ENCODE data around the gene PLCH1. TPM values are rescaled to one million over a fixed set of nuclear protein-coding genes. Genes with fewer than 3 reads are reported as not detected.

PLCH1 gene
- total and polyA plus RNA-seq, 7 donors = 0.03 to 1.1 (median 0.06) TPM; not detected in 2

- 58 to 68% (median 64%) methylated on average over 10 of the region's 10 CpGs for WGBS, 3 donors
- H3K36me3 ChIP-seq (ENCODE audit: insufficient read depth in 1 of 2, low read depth in 1 of 2) = no peaks in the 10 kb centered on the region
- H3K27ac ChIP-seq = no peak overlapping the region
- ATAC-seq = no peak
- intact Hi-C loops (cut with DNase I) = no loop called here
- H3K4me1 ChIP-seq = no peaks in the 10 kb centered on the region
- no peaks in the 10 kb centered on the region for H3K9me3 ChIP-seq
- no peaks in the 10 kb centered on the region for H3K27me3 ChIP-seq (ENCODE audit: insufficient read depth in 3 of 3, low read length in 2 of 3)
- TF ChIP-seq, protein P1, sequence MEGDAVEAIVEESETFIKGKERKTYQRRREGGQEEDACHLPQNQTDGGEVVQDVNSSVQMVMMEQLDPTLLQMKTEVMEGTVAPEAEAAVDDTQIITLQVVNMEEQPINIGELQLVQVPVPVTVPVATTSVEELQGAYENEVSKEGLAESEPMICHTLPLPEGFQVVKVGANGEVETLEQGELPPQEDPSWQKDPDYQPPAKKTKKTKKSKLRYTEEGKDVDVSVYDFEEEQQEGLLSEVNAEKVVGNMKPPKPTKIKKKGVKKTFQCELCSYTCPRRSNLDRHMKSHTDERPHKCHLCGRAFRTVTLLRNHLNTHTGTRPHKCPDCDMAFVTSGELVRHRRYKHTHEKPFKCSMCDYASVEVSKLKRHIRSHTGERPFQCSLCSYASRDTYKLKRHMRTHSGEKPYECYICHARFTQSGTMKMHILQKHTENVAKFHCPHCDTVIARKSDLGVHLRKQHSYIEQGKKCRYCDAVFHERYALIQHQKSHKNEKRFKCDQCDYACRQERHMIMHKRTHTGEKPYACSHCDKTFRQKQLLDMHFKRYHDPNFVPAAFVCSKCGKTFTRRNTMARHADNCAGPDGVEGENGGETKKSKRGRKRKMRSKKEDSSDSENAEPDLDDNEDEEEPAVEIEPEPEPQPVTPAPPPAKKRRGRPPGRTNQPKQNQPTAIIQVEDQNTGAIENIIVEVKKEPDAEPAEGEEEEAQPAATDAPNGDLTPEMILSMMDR (IDR thresholded peaks at IDR 0.05) = no peak
- no peak for DNase-seq
- H3K4me3 ChIP-seq = no peak overlapping the region
These were observed 381.8 kb downstream of the PLCH1 start for GRCh38 chr3:155362808-155363689.

- no peak for DNase-seq
- intact Hi-C loops (cut with DNase I) = no loop called here
- 94 to 97% (median 95%) methylated on average over 2 of the region's 2 CpGs for WGBS, 3 donors
- Histone ChIP-seq H3K27me3 (ENCODE audit: insufficient read depth in 3 of 3, low read length in 2 of 3) (no peaks in the 10 kb centered on the region), H3K4me3 (no peak overlapping the region), H3K4me1 (no peaks in the 10 kb centered on the region), H3K36me3 (ENCODE audit: insufficient read depth in 1 of 2, low read depth in 1 of 2) (no peaks in the 10 kb centered on the region), H3K27ac (no peak overlapping the region), H3K9me3 (no peaks in the 10 kb centered on the region)
- ATAC-seq = no peak
- TF ChIP-seq, protein P1 (IDR thresholded peaks at IDR 0.05) = no peak
These were observed 384.6 kb downstream of the PLCH1 start for GRCh38 chr3:155360281-155360680.

DNA sequence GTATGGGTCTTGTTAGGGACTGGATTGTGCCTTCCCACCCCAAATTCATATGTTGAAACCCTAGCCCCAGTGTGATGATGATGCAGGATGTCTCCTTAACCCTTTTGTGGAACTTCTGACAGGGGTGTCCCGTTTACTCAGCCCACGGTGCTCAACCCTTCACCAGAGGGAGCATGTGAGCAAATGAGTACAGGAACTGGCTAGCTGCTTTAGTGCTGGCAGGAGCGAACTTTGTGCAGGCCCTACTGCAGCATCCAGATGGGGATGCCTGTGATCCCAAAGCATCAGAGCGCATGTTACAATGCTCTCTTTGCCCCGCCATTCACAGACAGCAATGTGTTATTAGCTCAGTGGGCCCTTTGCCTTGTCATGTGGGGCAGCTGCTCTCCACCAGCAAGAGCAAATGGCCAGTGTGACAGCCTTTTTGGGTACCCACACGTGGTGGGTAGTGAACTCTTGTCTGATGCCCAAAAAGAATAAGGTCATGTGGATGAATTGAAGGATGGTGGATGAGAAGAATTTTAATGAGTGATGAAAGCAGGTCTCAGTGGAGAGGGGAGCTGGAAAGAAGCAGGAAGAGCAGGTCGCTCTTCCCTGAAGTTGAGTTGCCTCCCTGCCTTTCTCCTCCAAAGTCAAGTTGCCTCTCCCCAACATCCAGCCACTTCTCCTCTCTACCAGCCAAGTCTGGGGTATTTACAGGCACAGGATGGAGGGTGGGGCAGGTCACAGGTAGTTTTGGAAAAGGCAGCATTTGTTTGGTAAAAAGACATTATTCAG lies 388.1 kb downstream of the PLCH1 start:
- no peaks in the 10 kb centered on the region for H3K27me3 ChIP-seq (ENCODE audit: insufficient read depth in 3 of 3, low read length in 2 of 3)
- TF ChIP-seq, protein P1 (IDR thresholded peaks at IDR 0.05) = no peak
- 51 to 55% (median 53%) methylated on average over 7 of the region's 7 CpGs for WGBS, 3 donors
- H3K4me3 ChIP-seq = no peak overlapping the region
- intact Hi-C loops (cut with DNase I) = loop anchor here in 1 of 2 donors (5.0 kb wide), 1 partner anchor 346 kb away; no protein-coding TSS in a partner anchor
- H3K9me3 ChIP-seq = no peaks in the 10 kb centered on the region
- H3K4me1 ChIP-seq = no peaks in the 10 kb centered on the region
- no peaks in the 10 kb centered on the region for H3K36me3 ChIP-seq (ENCODE audit: insufficient read depth in 1 of 2, low read depth in 1 of 2)
- ATAC-seq (no peak), DNase-seq (no peak)
- no peak overlapping the region for H3K27ac ChIP-seq

GRCh38 chr3:155354658-155355057 lies 390.2 kb downstream of the PLCH1 start:
- TF ChIP-seq, protein P1 (IDR thresholded peaks at IDR 0.05) = no peak
- Histone ChIP-seq H3K4me3 (no peak overlapping the region), H3K9me3 (peaks cover 4% of the 10 kb centered on the region), H3K4me1 (no peaks in the 10 kb centered on the region), H3K36me3 (ENCODE audit: insufficient read depth in 1 of 2, low read depth in 1 of 2) (no peaks in the 10 kb centered on the region), H3K27me3 (ENCODE audit: insufficient read depth in 3 of 3, low read length in 2 of 3) (no peaks in the 10 kb centered on the region), H3K27ac (no peak overlapping the region)
- DNase-seq = no peak
- intact Hi-C loops (cut with DNase I) = loop anchor here (5.0 kb wide), 1 partner anchor 348 kb away; no protein-coding TSS in a partner anchor
- no peak for ATAC-seq
